OCI-LY3 (cell line): Measurements from ENCODE around the gene ASB13.

ENCODE experiments used
- H2AFZ ChIP-seq: fragments of 200-600, 300-600 bp; shearing (Covaris generic); 2 replicates; pipeline ENCODE4 v1.6.0; 2014; ENCODE audit warnings: antibody characterized with exemption, low read depth, low read length
- H3K27ac ChIP-seq: fragments of 200-600, 300-600 bp; sonication (generic); 2 replicates; pipeline ENCODE4 v1.5.1; 2014; ENCODE audit warnings: mild to moderate bottlenecking, low read length, moderate library complexity, mixed read lengths
- H3K27me3 ChIP-seq: fragments of 200-600, 300-600 bp; sonication (generic); 2 replicates; pipeline ENCODE4 v1.6.1; 2014; ENCODE audit warnings: low read depth, low read length, mixed read lengths
- H3K36me3 ChIP-seq: fragments of 200-600, 300-600 bp; sonication (generic); replicated peaks from 2 replicates; pipeline ENCODE3; 2014; ENCODE audit warnings: low read depth, low read length, mixed read lengths
- H3K4me1 ChIP-seq: fragments of 300-600, 200-600 bp; sonication (generic); 2 replicates; pipeline ENCODE4 v1.6.1; 2014; ENCODE audit warnings: low read length, mixed read lengths
- H3K4me2 ChIP-seq: fragments of 200-600, 300-600 bp; sonication (generic); 2 replicates; pipeline ENCODE4 v1.6.1; 2014; ENCODE audit warnings: low read length, mixed read lengths
- H3K4me3 ChIP-seq: fragments of 300-600, 200-600 bp; sonication (generic); 2 replicates; pipeline ENCODE4 v1.5.1; 2014; ENCODE audit warnings: antibody characterized with exemption, mild to moderate bottlenecking, low read length, moderate library complexity
- H3K79me2 ChIP-seq: fragments of 300-600, 200-600 bp; shearing (Covaris generic); 2 replicates; pipeline ENCODE4 v1.6.1; 2014; ENCODE audit warnings: mild to moderate bottlenecking, low read length, mixed read lengths
- H3K9ac ChIP-seq: fragments of 300-600, 200-600 bp; shearing (Covaris generic); 2 replicates; pipeline ENCODE4 v1.6.0; 2014; ENCODE audit warnings: mild to moderate bottlenecking, low read length, moderate library complexity
- H3K9me3 ChIP-seq: fragments of 200-600, 300-600 bp; shearing (Covaris generic); 2 replicates; pipeline ENCODE4 v1.6.1; 2014; ENCODE audit warnings: low read length, mixed read lengths; ENCODE audit not compliant: insufficient read depth
- H4K20me1 ChIP-seq: fragments of 200-600, 300-600 bp; sonication (generic); 2 replicates; pipeline ENCODE4 v1.6.1; 2016; ENCODE audit warnings: low read length, mixed read lengths; ENCODE audit not compliant: insufficient read depth
- EZH2phosphoT487 ChIP-seq: fragments of 200-600 bp; shearing (Covaris generic); IDR thresholded peaks from 2 replicates; pipeline ENCODE4 v1.6.1; 2018; ENCODE audit warnings: antibody characterized with exemption, mixed run types, low read depth
- TF ChIP-seq, protein P1 (sequence below): fragments of 200-600, 300-600 bp; sonication (generic); IDR thresholded peaks from 2 replicates; pipeline ENCODE4 v1.5.1; 2014; ENCODE audit warnings: antibody characterized with exemption, low read length, low read depth

ASB13 gene

DNA sequence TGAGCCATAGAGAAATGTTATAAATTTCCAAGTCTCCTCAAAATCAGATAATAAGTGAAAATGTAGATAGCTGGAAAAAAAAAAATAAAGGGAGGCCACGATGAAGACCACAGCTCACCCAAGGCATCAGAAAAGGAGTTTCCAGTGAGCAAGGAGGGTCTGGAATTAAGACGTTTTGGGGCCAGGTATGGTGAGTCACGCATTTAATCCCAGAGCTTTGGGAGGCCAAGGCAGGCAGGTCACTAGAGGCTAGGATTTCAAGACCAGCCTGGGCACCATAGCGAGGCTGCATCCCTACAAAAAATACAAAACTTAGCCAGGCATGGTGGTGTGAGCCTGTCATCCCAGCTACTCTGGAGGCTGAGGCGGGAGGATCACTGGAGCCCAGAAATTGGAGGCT lies 65.5 kb downstream of the ASB13 start:
- Histone ChIP-seq H3K9ac (no peak overlapping the region), H3K36me3 (no peaks in the 10 kb centered on the region), H3K4me1 (no peaks in the 10 kb centered on the region), H3K4me2 (no peak overlapping the region), H3K4me3 (no peak overlapping the region), H2AFZ (no peak overlapping the region), H3K9me3 (no peaks in the 10 kb centered on the region), H3K27ac (no peak overlapping the region), H3K27me3 (no peaks in the 10 kb centered on the region; the same call in 1 of the 2 replicates), H3K79me2 (no peaks in the 10 kb centered on the region), H4K20me1 (no peaks in the 10 kb centered on the region)
- TF ChIP-seq EZH2phosphoT487: no peak
- TF ChIP-seq, protein P1, sequence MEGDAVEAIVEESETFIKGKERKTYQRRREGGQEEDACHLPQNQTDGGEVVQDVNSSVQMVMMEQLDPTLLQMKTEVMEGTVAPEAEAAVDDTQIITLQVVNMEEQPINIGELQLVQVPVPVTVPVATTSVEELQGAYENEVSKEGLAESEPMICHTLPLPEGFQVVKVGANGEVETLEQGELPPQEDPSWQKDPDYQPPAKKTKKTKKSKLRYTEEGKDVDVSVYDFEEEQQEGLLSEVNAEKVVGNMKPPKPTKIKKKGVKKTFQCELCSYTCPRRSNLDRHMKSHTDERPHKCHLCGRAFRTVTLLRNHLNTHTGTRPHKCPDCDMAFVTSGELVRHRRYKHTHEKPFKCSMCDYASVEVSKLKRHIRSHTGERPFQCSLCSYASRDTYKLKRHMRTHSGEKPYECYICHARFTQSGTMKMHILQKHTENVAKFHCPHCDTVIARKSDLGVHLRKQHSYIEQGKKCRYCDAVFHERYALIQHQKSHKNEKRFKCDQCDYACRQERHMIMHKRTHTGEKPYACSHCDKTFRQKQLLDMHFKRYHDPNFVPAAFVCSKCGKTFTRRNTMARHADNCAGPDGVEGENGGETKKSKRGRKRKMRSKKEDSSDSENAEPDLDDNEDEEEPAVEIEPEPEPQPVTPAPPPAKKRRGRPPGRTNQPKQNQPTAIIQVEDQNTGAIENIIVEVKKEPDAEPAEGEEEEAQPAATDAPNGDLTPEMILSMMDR: no peak

DNA sequence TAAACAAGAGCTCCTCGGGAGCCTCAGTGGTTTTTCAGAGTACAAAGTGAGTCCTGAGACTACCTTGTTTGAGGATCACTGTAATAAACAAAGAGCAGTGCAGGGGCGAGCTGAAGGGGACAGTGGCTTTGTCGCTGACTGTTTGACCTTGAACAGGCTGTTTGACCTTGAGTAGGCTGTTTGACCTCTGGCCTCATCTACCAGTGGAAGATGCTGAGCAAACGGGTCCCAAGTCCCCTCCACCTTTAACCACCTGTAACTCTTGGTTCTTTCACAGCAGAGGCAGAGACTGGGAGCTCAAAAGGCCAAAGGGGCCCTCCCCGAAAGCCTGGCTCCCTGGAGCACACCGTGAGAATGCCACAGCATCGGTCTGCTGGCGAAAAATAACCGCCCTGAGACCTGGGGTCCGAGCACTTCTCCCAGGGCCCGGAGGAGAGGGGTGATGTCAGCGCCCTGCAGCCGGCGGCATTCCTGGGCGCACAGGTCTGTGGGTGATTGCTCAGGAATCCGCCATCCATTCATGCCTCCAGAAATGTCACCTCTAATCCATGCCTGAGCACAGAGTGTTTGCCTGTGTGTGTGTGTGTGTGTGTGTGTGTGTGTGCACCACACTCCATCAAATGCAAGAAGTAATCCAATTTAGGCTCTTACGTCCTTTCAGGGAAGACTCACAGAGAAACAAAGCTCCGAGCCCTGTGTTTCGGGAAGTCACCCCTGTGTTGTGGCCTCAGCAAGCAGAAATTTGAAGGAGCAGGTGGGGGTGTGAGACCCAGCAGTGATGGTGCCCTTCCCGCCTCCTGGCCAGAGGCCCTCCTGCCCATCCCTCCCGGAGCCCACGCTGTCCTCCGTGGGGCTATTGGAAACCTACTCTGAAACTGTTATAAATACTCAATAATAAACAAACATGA lies 66.5 kb downstream of the ASB13 start:
- H4K20me1 ChIP-seq: no peaks in the 10 kb centered on the region
- no peak overlapping the region for H3K27ac ChIP-seq
- H3K79me2 ChIP-seq: no peaks in the 10 kb centered on the region
- H3K9me3 ChIP-seq: no peaks in the 10 kb centered on the region
- TF ChIP-seq, protein P1: no peak
- TF ChIP-seq EZH2phosphoT487: no peak
- no peak overlapping the region for H3K4me2 ChIP-seq
- H3K27me3 ChIP-seq: peaks cover 5% of the 10 kb centered on the region; the same call in 1 of the 2 replicates
- H3K4me1 ChIP-seq: no peaks in the 10 kb centered on the region
- H3K9ac ChIP-seq: no peak overlapping the region
- no peaks in the 10 kb centered on the region for H3K36me3 ChIP-seq
- no peak overlapping the region for H2AFZ ChIP-seq
- H3K4me3 ChIP-seq: no peak overlapping the region

DNA sequence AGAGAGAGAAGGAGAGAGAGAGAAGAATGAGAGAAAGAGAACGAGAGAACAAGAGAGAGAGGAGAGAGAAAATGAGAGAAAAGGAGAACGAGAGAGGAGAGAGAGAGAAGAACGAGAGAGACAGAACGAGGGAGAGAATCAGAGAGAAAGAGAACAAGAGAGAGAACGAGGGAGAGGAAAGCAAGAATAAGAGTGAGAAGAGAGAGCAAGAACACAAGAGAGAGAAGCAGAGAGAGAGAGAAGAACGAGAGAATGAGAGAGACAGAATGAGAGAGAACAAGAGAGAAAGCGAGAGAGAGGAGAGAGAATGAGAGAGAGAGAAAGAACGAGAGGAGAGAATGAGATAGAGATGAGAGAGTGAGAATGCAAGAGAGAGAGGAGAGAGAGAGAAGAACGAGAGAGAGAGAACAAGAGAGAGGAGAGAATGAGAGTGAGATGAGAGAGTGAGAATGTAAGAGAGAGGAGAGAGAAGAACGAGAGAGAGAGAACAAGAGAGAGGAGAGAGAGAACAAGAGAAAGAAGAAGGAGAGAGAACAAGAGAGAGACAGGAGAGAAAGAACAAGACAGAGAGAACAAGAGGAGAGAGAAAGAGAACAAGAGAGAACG lies 68.2 kb downstream of the ASB13 start:
- Histone ChIP-seq H3K79me2 (no peaks in the 10 kb centered on the region), H3K27ac (no peak overlapping the region)

More for the DNA sequence above, 68.2 kb downstream of the ASB13 start:
- no peak overlapping the region for H2AFZ ChIP-seq
- no peaks in the 10 kb centered on the region for H3K9me3 ChIP-seq
- H3K36me3 ChIP-seq: no peaks in the 10 kb centered on the region
- H3K27me3 ChIP-seq: peaks cover 5% of the 10 kb centered on the region; the same call in 1 of the 2 replicates
- no peaks in the 10 kb centered on the region for H3K4me1 ChIP-seq
- no peak overlapping the region for H3K4me3 ChIP-seq
- H3K4me2 ChIP-seq: no peak overlapping the region
- no peak overlapping the region for H3K9ac ChIP-seq
- TF ChIP-seq, protein P1: no peak
- no peak for TF ChIP-seq EZH2phosphoT487
- H4K20me1 ChIP-seq: no peaks in the 10 kb centered on the region
